Stimulated activated CD8-positive, alpha-beta memory T cell treated with anti-CD3 and anti-CD28 coated beads, Interleukin-4, amount 100 ng/mL, for 4 hours (primary cell): ENCODE data around the gene FCER2.
"Not testable (repeated sequence)": the region's sequence is repeated elsewhere in the genome, so short reads cannot be mapped to it uniquely, and the experiment has no call there.

Experiments
- DNase-seq, 2 donors: peaks; one replicate each; pipeline ENCODE4 v3.0.0-alpha.2; 2020; ENCODE audit warnings: low read depth in 2 of 2, low spot score in 1 of 2

Gene FCER2

GRCh38 chr19:7650148-7650547, 51.8 kb downstream of the FCER2 start:
- DNase-seq: no peak

DNA sequence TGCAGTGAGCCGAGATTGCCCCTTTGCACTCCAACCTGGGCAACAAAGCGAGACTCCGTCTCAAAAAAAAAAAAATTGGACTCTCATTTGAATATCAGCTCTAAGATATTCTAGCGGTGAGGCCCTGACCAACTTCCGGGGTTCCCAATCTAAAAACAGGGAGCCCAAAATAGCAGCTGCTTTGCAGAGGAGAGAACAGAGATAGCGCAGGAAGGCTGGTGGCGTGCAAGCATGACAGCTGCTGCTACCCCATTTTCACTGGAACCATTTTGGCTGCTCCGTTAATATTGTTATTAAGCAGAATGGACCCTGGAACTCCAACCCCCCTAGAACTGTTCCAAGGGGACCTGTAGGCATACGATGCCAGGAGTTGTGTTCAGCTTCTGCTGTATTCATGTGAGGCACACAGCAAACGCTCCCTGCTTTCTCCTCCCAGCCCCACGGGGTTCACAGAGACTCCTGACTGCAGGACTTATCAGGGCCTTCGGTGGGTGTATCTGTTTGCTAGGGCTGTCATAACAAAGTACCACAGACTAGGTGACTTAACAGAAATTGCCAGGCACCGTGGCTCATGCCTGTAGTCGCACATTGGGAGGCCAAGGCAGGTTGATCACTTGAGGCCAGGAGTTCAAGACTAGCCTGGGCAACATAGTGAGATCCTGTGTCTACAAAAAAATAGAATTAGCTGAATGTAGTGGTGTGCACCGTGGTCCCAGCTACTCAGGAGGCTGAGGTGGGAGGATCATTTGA, 53.5 kb downstream of the FCER2 start:
- DNase-seq: no peak

DNA sequence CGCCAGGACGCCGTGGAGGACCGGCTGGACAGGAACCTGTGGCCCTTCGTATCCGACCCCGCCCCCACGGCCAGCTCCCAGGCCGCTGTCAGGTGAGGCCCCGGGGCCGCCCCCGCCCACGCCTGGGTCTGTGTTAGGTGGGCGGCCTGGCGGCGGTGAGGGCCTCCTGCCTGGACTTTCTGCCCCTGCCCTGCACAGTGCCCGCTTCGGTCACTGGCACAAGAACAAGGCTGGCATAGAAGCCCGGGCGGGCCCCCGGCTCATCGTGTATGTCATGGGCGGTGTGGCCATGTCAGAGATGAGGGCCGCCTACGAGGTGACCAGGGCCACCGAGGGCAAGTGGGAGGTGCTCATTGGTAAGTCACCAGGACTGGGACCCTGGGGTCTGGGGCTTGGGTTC, 54.8 kb downstream of the FCER2 start:
- DNase-seq: no peak

DNA sequence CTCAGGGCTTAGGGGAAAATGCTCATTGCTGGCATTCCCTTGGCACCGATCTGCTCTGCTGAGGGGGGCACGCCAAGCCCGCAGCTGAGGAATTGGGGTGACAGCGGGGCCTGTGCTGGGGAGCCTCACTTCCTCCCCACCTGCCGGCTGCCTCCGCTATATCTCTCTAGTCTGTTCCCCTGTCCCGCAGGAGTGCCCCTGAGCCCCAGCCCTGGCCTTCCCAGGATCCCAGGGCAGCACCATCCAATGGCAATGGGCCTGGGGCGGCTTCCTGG, 55.6 kb downstream of the FCER2 start:
- no peak for DNase-seq

DNA sequence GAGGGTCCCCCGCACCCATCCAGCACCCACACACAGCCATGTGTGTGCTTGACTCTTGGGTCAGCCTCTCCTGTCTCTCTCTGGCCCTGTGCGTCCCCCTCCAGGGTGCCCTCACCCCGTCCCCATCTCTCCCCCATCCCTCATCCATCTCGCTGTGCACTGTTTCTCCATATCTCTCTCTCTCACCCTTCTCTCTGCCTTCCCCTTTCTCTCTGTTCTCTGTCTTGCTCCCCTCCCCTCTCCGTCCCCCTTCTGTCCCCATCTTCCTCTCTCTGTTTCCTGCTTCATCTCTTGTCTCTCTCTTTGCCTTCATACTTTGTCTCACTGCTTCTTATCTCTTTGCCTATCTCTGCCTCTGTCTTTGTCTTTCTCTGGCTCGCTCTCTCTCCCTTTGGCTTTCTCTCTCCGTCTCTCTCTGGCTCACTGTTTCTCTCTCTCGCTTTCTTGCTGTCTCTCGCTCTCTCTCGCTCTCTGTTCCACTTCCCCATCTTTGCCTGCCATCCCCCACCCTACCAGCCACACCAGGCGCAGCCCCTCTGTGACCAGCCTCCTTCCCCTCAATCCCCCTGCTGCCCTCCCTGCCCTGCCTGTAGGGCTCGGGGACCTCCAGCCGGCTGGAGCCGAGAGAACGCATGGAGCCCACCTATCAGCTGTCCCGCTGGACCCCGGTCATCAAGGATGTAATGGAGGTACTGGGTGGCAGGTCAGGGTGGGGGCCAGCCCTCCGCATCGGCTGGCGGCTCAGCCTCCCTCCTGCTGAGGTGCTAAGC, 56.1 kb downstream of the FCER2 start:
- no peak for DNase-seq

GRCh38 chr19:7645163-7645562, 56.8 kb downstream of the FCER2 start:
- no peak for DNase-seq

GRCh38 chr19:7644550-7644877, 57.4 kb downstream of the FCER2 start:
- no peak for DNase-seq

DNA sequence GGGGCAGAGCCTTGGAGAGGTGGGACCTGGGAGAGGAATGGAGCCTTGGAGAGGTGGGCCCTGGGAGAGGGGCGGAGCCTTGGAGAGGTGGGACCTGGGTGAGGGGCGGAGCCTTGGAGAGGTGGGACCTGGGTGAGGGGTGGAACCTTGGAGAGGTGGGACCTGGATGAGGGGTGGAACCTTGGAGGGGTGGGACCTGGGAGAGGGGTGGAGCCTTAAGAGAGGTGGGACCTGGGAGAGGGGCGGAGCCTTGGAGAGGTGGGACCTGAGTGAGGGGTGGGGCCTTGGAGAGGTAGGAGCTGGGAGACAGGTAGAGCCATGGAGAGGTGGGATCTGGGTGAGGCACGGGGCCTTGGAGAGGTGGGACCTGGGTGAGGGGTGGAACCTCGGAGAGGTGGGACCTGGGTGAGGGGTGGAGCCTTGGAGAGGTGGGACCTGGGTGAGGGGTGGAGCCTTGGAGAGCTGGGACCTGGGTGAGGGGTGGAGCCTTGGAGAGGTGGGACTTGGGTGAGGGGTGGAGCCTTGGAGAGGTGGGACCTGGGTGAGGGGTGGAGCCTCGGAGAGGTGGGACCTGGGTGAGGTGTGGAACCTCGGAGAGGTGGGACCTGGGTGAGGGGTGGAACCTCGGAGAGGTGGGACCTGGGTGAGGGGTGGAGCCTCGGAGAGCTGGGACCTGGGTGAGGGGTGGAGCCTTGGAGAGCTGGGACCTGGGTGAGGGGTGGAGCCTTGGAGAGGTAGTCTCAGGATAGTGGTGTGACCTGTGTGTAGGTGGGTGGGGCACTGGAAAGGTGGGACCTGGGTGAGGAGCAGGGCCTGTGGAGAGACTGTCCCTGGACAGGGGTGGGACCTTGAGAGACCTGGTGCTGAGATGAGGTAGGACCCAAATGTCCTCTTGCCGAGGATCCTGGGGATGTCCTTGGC, 58.0 kb downstream of the FCER2 start:
- DNase-seq: not testable (repeated sequence)

DNA sequence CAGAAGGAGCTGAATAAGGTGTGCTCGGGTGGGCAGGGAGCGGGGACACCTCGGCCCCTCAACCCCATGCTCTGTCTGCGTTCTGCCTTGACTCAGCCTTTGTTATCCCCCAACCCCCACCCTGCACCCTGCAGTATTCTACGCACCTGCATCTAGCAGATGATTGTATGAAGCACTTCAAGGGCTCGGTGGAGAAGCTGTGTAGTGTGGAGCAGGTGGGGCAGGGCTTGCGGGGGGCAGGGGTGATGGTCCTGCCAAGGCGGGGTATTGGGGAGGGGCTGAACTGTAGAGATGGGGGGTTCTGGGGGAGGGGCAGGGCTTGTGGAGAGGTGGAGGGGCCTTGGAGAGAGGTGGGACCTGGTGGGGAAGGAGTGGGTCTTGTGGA, 58.9 kb downstream of the FCER2 start:
- DNase-seq: no peak

GRCh38 chr19:7642295-7643030, 59.5 kb downstream of the FCER2 start:
- DNase-seq: no peak

GRCh38 chr19:7641290-7642276, 60.3 kb downstream of the FCER2 start:
- DNase-seq: no peak

- DNase-seq: no peak
These were observed 61.1 kb downstream of the FCER2 start for GRCh38 chr19:7640803-7641202.

GRCh38 chr19:7639863-7640348, 62.0 kb downstream of the FCER2 start:
- DNase-seq: no peak

DNA sequence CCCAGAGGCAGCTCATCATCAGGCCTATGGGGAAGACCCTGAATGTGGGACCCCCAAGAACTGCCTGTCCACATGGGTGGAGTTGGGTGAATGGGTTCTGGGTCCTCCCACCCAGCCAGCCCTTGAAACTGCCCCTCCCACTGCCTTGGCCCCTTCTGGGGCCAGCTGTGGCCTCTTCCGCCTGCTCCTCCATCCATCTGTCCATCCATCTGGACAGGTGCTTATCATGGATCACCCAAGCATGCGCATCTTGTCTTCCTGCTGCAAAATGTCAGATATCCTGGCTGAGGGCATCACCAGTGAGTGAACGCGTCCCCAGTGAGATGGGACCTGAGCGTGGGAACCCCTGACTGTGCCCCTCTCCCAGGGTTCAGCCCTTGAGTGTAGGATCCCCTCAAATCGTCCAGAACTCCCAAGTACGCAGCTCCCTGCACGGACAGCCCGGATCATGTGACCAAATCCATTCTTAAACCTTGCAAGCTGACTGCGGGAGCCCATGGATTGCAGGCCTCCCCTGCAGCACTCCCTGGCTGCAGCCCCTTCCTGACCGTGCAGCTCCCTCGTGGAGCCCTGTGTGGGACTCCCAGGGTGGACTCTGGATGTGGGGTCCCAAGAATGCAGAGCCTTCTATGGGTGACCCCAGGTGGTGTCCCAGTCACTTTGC, 63.0 kb downstream of the FCER2 start:
- DNase-seq: no peak
